HUES64 (cell line): ENCODE data around the gene DRAM2.
A peak's percentile ranks its signal among the peaks of the same experiment; 100 is the strongest.

ENCODE experiments used
- H3K27ac ChIP-seq: 2 replicates; pipeline ENCODE4 v1.7.0; 2013; ENCODE audit warnings: low read depth, low read length, inconsistent platforms
- H3K27me3 ChIP-seq: 2 replicates; pipeline ENCODE4 v1.6.1; 2013; ENCODE audit warnings: mild to moderate bottlenecking, low read length; ENCODE audit not compliant: insufficient read depth
- H3K36me3 ChIP-seq: 2 replicates; pipeline ENCODE4 v1.6.1; 2013; ENCODE audit warnings: mild to moderate bottlenecking, low read length; ENCODE audit not compliant: insufficient read depth
- H3K4me1 ChIP-seq: 2 replicates; pipeline ENCODE4 v1.6.1; 2013; ENCODE audit warnings: mild to moderate bottlenecking, low read length, moderate library complexity; ENCODE audit not compliant: insufficient read depth
- H3K4me3 ChIP-seq: 2 replicates; pipeline ENCODE4 v1.5.1; 2013; ENCODE audit warnings: mild to moderate bottlenecking, low read length, moderate library complexity
- H3K9ac ChIP-seq: 2 replicates; pipeline ENCODE4 v1.6.1; 2013; ENCODE audit warnings: mild to moderate bottlenecking, low read depth, low read length
- H3K9me3 ChIP-seq: 2 replicates; pipeline ENCODE4 v1.6.1; 2013; ENCODE audit warnings: low read depth, low read length; ENCODE audit not compliant: insufficient read depth
- WGBS: fragments of 150-250, 120-280 bp; methylation state at CpG from one replicate; pipeline ENCODE4 v1.1.7; 2013; ENCODE audit warnings: missing lambda C conversion rate; 5-methylcytosine and 5-hydroxymethylcytosine counted together

The DRAM2 gene

DNA sequence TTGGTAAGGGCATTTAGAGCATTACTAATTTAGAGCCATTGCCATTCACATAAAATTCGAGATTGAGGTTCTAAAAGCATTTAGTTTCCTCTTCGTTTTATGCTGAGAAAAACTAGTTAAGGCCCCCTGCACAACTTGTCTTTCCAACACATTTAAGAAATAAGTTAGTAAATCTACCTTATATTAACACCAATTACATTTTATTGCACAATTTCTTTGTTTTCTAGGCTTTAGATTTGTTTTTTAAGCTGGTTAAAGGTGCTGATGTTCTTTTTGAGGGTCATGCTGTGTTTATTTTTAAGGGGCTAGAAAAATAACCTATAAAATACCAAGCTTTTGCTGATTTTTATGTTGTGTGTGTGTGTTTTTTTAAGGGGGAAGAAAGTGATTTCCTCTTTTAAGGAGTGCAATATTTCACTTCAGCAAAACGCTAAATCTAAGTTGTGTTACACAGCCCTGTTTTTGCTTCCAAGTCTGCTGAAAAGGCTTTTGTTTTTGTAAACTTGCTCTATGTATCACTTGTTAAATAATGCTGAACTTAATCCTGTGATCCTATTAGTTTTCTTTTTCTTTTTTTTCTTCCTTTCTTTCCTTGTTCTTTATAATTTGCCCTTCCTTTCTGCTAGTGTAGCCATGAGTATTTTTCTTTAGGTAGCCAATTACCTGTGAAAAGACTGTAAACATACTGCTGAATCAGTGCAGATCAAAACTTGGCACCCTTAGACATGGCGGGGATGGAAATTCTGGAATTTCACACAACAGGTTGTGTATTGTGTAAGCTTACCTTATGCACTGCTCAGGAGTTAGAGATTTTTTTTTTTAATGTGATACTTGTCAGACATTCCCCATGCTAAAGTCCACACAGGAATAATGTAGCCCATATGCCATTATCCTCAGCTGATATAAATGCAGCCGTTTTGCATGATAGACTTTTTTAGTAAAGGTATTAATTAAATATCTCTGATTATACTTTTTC is 1.6 kb upstream of the DRAM2 start:
- no peaks in the 10 kb centered on the region for H3K9me3 ChIP-seq
- H3K9ac ChIP-seq: peak overlapping the region; percentile 88; the same call in 1 of the 2 replicates
- H3K4me1 ChIP-seq: peaks cover 22% of the 10 kb centered on the region
- no peak overlapping the region for H3K27ac ChIP-seq
- no peaks in the 10 kb centered on the region for H3K27me3 ChIP-seq
- peaks cover 12% of the 10 kb centered on the region for H3K36me3 ChIP-seq
- WGBS: 67% methylated on average over 4 of the region's 5 CpGs
- H3K4me3 ChIP-seq: peak overlapping the region; percentile 88

- Histone ChIP-seq H3K27me3 (no peaks in the 10 kb centered on the region), H3K27ac (peak overlapping the region; percentile 98), H3K36me3 (peaks cover 18% of the 10 kb centered on the region), H3K9ac (peak overlapping the region; percentile 88), H3K4me3 (peak overlapping the region; percentile 88), H3K4me1 (peaks cover 22% of the 10 kb centered on the region), H3K9me3 (no peaks in the 10 kb centered on the region)
- WGBS: under 1% methylated on average over 9 of the region's 9 CpGs
Measured at GRCh38 chr1:111140680-111140967, 731 bp upstream of the DRAM2 start.

DNA sequence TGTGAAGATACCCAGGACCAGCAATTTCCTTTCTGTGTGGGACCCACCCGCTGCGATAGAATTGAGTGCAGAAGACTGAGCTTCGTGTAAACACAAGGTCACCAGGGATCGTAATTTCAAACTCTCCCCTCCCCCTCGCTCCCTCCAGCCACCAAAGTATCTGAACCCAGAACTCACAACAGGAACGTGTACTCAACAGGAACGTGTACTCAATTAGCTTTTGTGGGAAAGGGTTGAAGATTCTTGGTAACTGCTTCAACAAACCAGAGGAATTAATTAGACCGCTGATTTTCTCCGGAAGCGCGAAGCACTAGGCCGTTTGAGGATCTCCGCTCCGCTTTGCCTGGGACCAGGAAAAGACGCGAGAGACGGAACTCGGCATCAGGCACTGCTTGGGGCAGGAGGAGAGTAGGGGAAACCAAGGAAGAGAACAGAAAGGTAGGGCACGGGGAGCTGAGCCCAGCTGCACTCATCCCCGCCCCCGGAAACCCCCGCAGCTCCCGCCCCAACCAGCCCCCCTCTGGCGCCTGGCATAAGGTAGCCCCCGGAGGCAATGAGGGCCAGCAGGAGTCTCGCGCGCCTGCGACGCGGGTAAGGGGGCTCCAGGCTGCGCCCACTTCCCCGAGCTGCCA is 453 bp downstream of the DRAM2 start:
- Histone ChIP-seq H3K4me3 (peak overlapping the region; percentile 88), H3K4me1 (peaks cover 22% of the 10 kb centered on the region)
- WGBS: under 1% methylated on average over 33 of the region's 33 CpGs

GRCh38 chr1:111133866-111134265 is 6.0 kb downstream of the DRAM2 start:
- Histone ChIP-seq H3K4me1 (peaks cover 11% of the 10 kb centered on the region), H3K9ac (no peak overlapping the region), H3K9me3 (no peaks in the 10 kb centered on the region), H3K27ac (no peak overlapping the region), H3K36me3 (peaks cover 45% of the 10 kb centered on the region), H3K27me3 (no peaks in the 10 kb centered on the region), H3K4me3 (no peak overlapping the region)
- WGBS: 78% methylated on average over 1 of the region's 1 CpG

More for the DNA sequence above, 453 bp downstream of the DRAM2 start:
- peaks cover 27% of the 10 kb centered on the region for H3K36me3 ChIP-seq
- no peaks in the 10 kb centered on the region for H3K27me3 ChIP-seq
- H3K9me3 ChIP-seq: no peaks in the 10 kb centered on the region
- peak overlapping the region; percentile 98 for H3K27ac ChIP-seq
- H3K9ac ChIP-seq: peak overlapping the region; percentile 88

DNA sequence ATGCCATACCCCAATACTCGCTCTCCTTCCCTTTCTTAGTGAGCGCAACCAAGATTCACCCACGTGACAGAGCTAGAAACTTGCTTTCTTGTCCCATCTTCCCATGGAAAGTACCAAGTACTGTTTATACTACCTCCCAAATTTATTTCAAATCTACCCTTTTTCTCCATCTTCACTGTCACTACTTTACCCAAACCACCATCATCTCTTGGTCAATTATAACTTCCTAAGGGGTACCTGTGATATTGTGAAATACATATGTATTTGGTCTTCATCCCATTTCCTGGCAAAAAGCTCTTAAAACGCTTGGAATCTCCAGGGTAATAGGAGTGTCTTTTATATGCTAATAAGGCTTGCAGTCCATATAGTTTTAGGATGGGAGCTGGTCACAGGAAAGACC is 8.2 kb downstream of the DRAM2 start:
- Histone ChIP-seq H3K27me3 (no peaks in the 10 kb centered on the region), H3K4me3 (no peak overlapping the region), H3K9me3 (no peaks in the 10 kb centered on the region), H3K36me3 (peaks cover 54% of the 10 kb centered on the region), H3K27ac (no peak overlapping the region), H3K4me1 (no peaks in the 10 kb centered on the region), H3K9ac (no peak overlapping the region)
- 89% methylated on average over 4 of the region's 4 CpGs for WGBS

- no CpG with 5 or more reads among the region's 1 CpG for WGBS
- peaks cover 63% of the 10 kb centered on the region for H3K36me3 ChIP-seq
- H3K27ac ChIP-seq: no peak overlapping the region
- H3K27me3 ChIP-seq: no peaks in the 10 kb centered on the region
- no peaks in the 10 kb centered on the region for H3K4me1 ChIP-seq
- H3K4me3 ChIP-seq: no peak overlapping the region
- no peaks in the 10 kb centered on the region for H3K9me3 ChIP-seq
- no peak overlapping the region for H3K9ac ChIP-seq
Measured at GRCh38 chr1:111129376-111129775, 10.5 kb downstream of the DRAM2 start.

DNA sequence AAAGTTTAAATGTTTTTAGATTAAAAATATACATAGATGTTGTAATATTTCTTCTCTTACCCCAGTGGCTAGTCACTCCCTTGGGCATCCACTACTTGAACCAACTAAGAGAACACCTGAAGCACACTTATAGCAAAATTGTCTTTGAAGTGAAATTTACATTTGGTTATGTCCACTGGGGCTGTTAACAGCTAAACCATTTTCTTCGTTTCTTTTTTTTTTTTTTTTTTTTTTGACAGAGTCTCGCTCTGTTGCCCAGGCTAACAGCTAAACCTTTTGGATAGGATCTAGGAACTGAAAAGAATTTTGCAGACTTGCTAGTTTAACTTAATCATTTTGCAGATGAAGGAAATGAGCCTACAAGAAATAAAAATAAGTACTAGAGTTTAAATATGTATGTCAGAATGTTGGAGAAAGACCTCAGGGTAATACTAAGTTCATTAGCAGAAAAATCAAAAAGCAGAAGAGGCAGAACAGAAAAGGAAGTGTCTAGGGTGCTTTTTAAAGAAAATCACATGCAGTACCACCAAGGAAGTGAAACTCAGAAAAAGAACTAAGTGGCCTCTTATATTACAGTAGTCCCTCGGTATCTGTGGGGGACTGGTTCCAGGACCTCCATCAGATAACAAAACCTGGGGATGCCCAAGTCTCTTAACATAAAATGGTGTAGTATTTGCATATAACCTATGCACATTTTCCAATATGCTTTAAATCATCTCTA is 11.8 kb downstream of the DRAM2 start:
- WGBS: 97% methylated on average over 3 of the region's 3 CpGs
- Histone ChIP-seq H3K27me3 (no peaks in the 10 kb centered on the region), H3K4me1 (no peaks in the 10 kb centered on the region), H3K27ac (no peak overlapping the region), H3K36me3 (peaks cover 75% of the 10 kb centered on the region), H3K9ac (no peak overlapping the region), H3K4me3 (no peak overlapping the region), H3K9me3 (no peaks in the 10 kb centered on the region)

GRCh38 chr1:111126354-111126753 is 13.5 kb downstream of the DRAM2 start:
- Histone ChIP-seq H3K4me3 (no peak overlapping the region), H3K27ac (no peak overlapping the region), H3K4me1 (no peaks in the 10 kb centered on the region), H3K9me3 (no peaks in the 10 kb centered on the region), H3K9ac (no peak overlapping the region), H3K36me3 (peaks cover 75% of the 10 kb centered on the region), H3K27me3 (no peaks in the 10 kb centered on the region)
- 88% methylated on average over 1 of the region's 1 CpG for WGBS

DNA sequence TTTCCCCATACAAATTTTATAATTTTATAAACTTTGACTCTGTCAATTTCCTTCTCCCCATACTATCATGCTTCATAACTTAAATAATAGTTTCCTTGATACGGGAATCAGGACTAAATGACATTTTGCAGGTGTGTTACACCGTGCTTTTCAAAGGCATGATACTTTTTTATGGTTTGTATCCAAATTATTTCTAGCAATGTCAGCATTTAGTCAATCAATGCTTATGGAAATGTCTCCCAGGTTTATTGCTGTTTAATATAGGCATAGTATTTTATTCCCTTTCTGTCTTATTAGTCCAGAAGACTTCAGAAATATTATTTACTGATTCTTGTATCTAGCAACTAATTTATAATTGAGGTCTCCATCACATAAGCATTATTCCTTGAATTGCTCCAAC is 23.4 kb downstream of the DRAM2 start:
- Histone ChIP-seq H3K9ac (no peak overlapping the region), H3K4me3 (no peak overlapping the region), H3K27me3 (no peaks in the 10 kb centered on the region), H3K27ac (no peak overlapping the region), H3K4me1 (no peaks in the 10 kb centered on the region), H3K36me3 (peaks cover 53% of the 10 kb centered on the region), H3K9me3 (no peaks in the 10 kb centered on the region)
- WGBS: 96% methylated on average over 2 of the region's 2 CpGs

GRCh38 chr1:111110197-111110899 is 29.5 kb downstream of the DRAM2 start:
- Histone ChIP-seq H3K27me3 (no peaks in the 10 kb centered on the region), H3K9me3 (0 out of 2 replicates have a peak, but pooled peaks cover 3% of the 10 kb centered on the region), H3K27ac (no peak overlapping the region), H3K9ac (no peak overlapping the region), H3K4me3 (no peak overlapping the region), H3K4me1 (no peaks in the 10 kb centered on the region), H3K36me3 (peaks cover 2% of the 10 kb centered on the region)
- WGBS: 92% methylated on average over 1 of the region's 1 CpG
